CD4-positive, alpha-beta T cell treated with Interleukin-6 for 4 hours (primary cell): ENCODE results near the gene BCAS3.
"Not testable (repeated sequence)": the region's sequence is repeated elsewhere in the genome, so short reads cannot be mapped to it uniquely, and the experiment has no call there.

Experiments used
- DNase-seq: peaks from one replicate; pipeline ENCODE4 v3.0.0-alpha.2; 2020; ENCODE audit warnings: mixed read lengths

Gene BCAS3

DNA sequence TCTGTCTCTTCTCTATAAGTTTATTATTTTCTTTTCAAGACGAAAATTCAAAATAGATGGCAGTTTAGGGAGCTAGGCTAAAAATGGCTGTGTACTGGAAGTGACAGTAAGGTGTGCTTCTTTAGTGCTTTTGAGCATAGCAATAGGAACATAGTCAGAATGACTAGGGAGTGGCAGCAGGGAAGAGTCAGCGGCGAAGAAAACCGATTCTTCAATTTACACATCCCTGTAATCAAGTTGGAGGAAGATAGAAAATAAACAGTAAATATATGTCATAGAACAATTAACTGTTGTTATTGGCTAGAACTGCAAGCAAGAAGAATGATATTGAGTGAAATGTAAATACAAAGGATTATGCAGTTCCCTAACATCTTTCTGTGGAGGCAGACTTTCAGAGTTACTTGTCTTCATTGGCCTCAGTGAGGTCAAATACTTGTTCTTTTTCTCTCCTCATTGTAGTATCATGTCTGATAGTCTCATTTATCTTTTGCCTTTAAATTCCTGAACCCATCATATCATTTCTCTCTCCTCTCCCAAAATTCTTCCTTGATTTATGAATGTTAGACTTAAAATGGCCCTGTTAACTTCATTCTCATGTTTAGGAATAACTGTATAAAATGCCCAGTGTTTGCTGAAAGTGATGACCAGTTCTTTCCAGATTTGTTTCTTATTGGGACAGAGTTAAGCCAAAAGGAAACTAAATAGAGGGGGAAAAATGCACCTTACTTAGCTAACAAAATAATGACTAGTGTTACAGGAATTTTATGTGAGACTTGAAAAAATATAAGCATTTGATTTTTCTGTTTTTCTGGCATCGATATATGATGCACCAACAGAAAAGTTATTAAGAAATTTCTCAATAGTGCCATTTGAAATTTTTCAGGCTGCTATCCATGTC lies 211.4 kb downstream of the BCAS3 start:
- DNase-seq, result no peak

DNA sequence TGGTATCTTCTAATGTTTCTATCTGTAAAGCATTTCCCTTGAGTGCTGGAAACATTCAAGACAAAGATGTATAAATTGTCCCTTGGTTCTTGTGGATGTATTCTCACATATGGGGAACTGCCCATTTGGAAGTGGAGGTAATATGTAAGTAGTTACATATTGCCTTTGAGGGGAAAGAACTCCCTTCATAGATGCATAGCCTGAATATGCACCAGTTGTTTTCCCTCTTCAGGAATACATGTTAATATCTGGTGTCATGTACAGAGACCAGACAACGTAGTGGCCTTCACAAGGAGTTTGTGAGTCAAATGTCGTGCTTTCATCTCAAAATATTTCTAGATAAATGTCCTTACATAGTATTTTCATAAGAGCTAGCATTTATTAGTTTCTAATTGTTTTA lies 213.5 kb downstream of the BCAS3 start:
- DNase-seq, result no peak

DNA sequence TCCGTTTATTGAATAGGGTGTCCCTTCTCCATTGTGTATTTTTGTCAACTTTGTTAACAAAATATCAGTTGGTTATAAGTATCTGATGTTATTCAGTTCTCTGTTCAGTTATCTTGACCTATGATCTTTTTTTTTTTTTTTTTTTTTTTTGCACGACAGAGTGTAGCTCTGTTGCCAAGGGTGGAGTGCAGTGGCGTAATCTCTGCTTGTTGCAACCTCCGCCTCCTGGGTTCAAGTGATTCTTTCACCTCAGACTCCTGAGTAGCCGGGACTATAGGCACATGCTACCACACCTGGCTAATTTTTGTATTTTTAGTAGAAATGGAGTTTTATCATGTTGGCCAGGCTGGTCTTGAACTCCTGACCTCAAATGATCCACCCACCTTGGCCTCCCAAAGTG lies 215.8 kb downstream of the BCAS3 start:
- no peak for DNase-seq

DNA sequence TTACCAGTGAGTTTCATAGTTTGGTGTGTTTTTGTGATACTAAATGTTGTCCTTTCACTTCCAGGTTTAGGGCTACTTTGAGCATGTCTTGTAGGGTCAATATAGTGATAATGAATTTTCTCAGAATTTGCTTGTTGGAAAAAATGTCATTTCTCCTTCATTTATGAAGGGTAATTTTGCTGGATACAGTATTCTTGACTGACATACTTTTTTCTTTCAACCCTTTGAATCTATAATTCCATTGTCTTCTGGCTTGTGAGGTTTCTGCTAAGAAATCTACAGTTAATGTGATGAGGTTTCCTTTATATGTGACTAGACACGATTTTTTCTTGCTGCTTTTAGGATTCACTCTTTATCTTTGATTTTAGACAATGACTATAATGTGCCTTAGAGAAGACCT lies 219.3 kb downstream of the BCAS3 start:
- DNase-seq, result no peak

DNA sequence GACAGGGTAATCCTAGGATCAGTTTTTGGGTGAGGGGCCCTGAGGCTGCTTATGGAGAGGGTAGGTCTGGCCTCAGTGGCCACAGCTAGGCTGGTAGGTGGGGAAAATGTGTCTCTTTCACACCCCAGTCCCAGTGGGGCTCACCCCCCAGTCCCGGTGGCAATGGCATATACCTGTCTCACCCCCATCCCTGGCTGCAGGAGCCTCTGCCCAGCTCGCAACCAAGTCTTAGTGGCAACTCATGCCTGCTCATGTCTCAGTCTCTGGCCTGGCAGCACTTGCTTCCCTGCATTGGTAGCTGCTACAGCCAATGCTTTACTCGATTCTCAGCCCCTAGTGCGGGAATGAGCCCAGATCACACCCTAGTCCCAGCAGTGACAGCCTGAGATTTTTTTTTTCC lies 221.5 kb downstream of the BCAS3 start:
- DNase-seq, result no peak

DNA sequence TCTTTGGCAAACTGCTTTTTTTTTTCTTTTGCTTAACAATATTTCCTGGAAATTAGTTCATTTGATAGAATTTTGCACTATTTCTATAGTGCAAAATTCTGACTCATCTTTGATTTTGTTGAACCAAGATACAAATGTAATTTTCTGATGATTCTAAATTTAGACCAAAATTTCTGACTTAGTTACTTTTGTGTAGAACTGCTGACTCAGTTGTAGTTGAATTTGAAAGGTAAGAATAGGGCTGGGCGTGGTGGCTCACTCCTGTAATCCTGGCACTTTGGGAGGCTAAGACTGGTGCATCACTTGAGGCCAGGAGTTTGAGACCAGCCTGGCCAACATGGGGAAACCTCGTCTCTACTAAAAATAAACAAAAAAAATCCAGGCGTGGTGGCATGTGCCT lies 223.0 kb downstream of the BCAS3 start:
- DNase-seq, result no peak

DNA sequence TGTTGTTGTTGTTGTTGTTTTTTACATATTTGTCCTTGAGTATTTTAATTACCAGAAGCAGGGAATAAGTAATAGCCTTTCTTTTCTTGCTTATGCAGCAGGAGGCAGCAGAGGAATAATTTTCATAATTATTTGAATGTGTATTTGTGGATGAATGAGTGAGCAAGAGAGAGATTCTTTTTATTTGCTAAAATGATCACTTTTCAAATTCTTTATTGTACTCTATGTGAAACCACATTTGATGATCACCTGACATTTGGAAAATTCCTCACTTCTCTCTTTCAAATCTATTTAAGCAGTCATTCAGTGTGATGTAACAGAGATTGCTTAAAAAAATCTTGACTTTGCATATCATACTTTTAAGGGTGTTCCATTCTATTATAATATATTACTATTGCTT lies 223.6 kb downstream of the BCAS3 start:
- DNase-seq, result no peak

DNA sequence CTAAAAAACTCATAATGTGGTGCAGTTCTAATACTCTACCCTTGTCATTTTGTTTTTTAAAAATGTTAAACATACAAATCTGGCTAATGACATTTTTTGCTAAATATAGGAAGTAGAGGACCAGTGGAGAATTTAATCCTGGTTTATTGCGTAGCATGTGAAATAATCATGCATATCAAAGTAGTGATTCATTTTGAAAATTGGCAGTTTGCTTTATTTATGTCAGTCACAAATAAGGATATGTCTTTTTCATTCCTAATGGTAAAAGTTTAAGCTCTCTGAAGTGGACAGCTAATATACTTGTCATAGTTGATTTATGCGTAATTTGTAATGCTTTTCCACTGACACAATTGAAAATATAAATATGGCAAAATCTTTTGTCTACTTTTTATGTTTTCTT lies 224.2 kb downstream of the BCAS3 start:
- no peak for DNase-seq

DNA sequence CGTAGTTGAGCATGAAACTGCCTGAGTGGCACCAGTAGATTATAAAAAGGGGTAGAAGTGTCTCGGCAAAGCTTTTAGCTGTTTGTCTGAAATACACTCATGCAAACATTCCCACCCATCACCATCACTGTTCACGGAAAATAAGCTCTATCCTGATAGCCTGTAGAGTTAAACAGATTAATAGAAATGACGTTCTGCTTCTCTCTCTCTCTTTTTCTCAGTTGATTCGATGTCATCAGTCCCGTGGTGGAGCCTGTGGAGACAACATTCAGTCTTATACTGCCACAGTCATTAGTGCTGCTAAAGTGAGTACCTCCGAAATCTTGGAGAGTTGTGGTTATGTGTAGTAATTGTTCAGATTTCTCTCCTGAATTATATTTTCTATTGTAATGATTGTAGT lies 224.7 kb downstream of the BCAS3 start:
- DNase-seq, result no peak

DNA sequence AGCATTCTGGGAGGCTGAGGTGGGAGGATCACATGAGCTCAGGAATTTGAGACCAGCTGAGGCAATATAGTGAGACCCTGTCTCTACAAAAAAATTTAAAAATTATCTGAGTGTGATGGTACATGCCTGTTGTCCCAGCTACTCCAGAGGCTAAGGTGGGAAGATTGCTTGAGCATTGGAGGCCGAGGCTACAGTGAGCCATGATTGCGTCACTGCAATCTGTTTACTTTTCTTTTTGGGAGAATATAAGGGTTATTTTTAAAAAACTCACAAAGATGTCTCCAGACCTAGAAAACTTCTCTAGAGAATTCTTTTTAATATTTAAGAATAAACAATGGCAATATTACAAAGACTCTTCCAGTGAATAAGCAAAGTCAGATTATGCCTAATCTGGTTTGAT lies 226.9 kb downstream of the BCAS3 start:
- no peak for DNase-seq

DNA sequence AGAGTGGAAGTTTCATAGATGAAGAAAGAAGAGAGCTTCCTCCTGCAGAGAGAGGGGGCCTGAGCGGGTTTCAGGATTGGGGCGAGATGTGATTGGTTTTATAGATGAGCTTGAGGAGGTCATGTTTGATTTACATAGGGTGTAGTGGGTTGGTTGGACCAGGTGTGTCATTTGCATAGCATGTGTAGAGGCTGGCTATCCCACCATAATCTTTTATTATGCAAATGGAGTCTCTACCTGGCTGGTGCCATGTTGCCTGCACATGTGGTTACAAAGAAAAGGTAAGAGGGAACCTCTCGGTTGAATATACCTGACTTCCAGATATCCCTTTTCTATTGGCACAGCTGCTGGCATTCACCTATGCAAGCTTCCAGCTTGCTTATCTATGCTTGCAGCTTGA lies 228.1 kb downstream of the BCAS3 start:
- DNase-seq, result no peak

DNA sequence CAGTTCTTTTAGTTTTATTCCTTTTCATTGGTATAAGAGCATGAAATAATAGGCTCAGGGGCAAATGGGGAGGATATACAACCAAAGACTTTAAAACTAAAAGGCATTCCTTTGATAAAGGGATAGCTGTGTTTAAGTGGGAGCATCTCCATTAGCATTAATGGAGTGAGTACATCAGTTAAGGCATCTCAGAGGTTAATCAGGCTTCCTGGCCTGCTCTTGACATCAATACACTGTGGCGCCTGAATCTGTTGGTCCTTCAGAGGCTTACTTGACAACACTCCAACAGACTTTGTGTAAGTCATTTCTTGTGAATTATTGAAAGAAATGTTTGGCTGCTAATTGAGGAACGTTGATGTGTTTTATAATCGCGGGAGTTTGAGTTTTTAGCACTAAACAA lies 230.7 kb downstream of the BCAS3 start:
- DNase-seq, result no peak

DNA sequence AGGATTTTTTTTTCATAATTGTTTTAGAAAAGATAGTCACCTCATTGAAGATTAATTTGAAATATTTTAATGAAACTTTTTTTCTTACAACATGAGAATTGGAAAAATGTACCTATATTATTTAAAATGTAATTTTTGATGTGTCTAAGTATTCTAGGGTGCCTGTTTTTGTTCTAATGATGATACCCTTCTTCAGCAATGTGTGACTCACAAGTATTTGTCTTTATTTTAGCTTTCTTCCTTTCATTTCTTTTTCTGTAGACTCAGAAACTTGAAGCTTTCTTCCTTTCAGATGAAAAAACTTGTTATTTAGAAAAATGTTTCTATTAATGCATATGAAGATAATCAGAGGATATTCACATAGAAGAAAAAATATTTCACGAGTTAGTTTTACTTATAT lies 231.8 kb downstream of the BCAS3 start:
- no peak for DNase-seq

DNA sequence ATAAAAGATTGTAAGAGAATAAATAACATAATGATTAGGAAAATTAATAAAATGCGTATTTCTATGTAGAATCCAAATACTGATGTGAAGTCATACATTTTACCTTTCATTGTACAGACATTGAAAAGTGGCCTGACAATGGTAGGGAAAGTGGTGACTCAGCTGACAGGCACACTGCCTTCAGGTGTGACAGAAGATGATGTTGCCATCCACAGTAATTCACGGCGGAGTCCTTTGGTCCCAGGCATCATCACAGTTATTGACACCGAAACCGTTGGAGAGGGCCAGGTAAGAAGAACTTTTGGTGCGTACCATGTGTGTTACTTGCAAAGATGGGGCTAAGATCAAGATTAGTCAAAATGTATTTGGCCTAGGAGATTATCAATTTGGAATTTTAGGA lies 232.8 kb downstream of the BCAS3 start:
- DNase-seq, result no peak

DNA sequence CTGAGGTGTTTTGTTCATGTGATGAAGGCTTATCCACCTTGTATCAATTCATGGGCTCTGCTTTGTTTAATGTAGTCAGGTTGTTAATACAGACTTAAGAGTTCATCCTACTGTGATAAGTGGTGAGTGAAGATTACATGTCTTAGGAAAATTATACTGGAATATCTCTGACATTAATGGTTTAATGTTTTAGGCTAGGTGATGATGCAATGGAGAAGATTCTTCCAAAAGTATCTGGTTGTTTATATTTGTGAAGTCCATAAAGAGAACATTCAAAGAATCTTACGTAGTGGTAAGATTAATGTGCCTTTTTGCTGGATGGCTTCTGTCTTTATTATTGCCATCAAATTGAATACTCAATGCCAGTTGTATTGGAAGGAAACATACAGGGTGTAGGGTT lies 236.4 kb downstream of the BCAS3 start:
- DNase-seq, result no peak

DNA sequence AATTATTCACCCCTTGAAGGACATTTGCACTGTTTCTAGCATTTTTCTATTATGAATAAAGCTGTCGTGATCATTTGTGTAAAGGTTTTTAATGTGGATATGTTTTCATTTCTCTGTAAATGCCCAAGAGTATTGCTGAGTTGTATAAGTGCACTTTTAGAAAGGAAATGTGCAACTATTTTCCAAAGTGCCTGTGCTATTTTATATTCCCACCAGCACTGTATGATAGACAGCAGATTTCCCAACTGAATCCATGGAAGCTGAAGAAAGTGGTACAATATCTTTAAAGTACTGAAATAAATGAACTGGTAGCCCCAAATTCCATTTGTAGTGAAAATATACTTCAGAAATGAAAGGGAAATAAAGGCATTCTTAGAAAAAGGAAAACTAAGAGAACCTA lies 238.4 kb downstream of the BCAS3 start:
- DNase-seq, result no peak

DNA sequence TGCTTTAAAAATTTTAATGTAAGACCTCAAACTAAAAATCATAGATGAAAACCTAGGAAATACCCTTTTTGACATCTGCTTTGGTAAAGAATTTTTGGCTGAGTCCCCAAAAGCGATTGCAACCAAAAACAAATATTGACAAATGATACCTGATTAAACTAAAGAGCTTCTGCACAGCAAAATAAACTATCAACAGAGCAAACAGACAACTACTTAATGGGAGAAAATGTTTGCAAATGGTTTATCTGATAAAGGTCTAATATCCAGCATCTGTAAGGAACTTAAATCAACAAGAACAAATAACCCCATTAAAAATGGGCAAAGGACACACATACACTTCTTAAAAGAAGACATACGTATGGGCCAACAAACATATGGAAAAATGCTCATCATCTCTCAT lies 242.5 kb downstream of the BCAS3 start:
- no peak for DNase-seq

DNA sequence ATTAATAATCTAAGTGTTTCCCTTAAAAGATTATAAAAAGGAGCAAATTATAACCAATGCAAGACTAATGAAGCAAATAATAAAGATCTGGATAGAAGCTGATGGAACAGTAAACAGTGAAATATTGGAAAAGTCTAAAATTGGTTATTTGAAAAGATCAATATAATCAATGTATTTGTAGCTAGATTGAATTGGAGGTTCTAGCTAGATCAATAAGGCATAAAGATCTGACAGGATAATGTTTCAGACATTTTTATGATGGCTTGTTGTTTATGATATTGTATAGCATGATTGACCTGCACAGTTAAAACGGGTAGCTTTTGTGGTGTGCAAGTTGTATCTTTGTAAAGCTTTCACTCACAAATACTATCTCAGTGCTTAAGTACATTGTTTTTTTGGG lies 245.3 kb downstream of the BCAS3 start:
- DNase-seq, result no peak

DNA sequence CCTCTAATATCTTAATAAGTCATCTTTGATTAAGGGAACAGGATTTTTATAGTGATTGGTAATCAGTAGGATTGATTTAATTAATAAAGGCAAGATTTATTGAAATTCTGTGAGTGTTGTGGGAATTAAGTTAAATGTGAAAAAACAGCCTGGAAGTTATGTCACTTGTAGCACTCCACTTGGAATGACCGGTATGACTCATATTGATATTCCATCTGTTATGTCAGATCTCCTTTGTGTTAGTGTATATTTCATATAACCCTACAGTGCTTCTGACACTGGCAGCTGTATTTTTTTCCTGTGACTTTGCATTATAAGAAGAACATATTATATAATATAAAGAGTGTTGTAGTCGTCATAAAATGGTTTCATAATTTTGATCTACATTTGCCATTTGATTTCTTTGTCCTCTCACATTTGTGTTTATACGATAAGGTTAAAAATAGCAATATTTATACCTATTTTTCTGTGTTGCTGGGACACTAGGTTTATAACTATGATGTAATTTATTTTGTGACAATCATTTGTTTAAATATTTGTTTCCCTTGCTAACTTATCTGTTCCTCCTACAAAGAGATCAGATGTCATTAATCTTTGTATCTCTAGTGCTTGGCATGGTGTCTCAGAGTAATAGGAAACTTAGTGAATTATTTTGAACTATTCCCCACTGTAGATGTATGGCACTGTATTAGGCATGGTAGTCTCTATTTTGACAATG lies 249.0 kb downstream of the BCAS3 start:
- DNase-seq, result no peak

DNA sequence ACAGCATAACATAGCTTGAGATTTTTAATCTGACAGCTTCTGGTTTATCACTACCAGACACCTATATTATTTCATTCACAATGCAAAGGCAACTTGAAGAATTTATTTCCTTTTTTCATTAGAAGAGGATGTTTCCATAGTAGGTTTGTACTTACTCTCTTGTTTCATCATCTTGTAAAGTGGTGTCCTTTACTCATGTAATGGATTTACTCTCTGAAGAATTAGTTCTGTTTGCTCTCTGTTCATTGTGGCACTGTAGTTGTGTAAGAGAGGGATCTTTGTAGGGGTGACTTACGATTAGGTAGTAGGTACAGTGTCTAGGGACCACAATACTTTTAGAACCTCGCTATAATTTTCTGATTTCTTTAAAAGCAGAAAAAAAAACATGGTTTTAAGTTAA lies 256.1 kb downstream of the BCAS3 start:
- no peak for DNase-seq

DNA sequence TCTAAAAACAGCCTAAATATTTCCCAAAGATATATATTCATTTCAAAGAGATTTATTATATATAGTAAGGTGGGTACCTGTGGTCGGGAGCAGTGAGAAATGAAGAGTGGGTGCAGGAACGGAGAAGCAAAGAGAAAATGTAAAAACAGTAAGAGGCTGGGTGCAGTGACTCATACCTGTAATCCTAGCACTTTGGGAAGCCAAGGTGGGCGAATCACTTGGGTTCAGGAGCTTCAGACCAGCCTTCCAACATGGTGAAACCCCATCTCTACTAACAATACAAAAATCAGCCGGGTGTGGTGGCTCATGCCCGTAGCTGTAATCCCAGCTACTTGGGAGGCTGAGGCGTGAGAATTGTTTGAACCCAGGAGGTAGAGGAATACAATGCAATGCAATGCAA lies 257.1 kb downstream of the BCAS3 start:
- no peak for DNase-seq

DNA sequence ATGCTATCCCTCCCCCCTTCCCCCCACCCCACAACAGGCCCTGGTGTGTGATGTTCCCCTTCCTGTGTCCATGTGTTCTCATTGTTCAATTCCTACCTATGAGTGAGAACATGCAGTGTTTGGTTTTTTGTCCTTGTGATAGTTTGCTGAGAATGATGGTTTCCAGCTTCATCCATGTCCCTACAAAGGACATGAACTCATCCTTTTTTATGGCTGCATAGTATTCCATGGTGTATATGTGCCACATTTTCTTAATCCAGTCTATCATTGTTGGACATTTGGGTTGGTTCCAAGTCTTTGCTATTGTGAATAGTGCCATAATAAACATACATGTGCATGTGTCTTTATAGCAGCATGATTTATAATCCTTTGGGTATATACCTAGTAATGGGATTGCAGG lies 258.3 kb downstream of the BCAS3 start:
- DNase-seq, result not testable (repeated sequence)

DNA sequence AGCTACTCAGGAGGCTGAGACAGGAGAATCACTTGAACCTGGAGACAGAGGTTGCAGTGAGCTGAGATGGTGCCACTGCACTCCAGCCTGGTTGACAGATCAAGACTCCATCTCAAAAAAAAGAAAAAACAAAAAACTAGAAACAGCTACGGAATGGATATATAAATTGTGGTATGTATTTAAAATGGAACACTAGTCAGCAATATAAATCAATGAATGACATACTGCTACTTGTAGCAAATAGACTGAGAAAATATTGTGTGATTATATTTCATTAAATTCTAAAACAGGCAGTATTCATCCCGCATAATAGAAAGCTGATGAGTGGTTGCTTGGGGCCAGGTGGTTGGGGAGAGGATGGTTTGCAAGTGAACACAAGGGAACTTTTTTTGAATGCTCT lies 261.7 kb downstream of the BCAS3 start:
- DNase-seq, result no peak

DNA sequence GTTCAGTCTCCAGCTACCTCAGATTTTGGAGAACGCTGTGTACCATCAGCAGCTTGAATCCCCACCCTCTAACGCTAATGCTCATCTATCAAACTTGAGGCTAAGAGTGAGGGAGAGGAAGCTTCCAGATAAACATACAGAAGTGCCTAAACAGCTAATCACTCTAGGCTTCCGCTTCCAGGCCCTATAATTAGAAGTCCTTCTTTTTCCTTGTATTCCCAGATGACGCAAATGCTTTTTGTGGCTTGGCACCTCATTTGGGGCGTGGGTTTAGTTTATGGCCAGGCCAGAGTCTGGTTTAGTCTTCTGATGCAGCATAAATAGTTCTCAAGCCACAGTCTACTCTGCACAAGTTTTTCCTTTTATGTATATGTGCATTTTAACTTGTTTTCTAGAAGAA lies 263.4 kb downstream of the BCAS3 start:
- no peak for DNase-seq

DNA sequence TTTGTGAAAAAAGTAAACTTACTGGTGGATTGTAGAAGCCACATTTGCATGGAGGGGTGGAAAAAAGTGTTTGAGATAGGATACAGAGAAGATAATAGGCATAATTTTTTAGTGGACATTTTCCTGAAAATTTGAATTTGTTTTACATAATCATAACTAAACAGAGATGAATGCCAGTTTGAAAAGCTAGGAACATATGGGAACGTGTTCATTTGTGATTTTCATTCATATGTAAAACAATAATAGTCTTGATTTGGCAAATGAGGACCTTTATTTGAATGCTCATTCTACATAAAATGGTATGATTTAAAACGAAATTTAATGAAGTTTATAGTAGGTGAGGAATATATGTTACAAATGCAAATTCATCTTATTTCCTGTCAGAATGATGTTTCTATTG lies 263.9 kb downstream of the BCAS3 start:
- DNase-seq, result no peak
